Measurements from ENCODE around the gene TMEM60. TPM values are rescaled to one million over a fixed set of nuclear protein-coding genes. Genes with fewer than 3 reads are reported as not detected.
"Not testable (repeated sequence)": the region's sequence is repeated elsewhere in the genome, so short reads cannot be mapped to it uniquely, and the experiment has no call there.

The TMEM60 gene
- total and polyA plus RNA-seq, 4 donors: 4.9 to 16.7 (median 9.8) TPM

DNA sequence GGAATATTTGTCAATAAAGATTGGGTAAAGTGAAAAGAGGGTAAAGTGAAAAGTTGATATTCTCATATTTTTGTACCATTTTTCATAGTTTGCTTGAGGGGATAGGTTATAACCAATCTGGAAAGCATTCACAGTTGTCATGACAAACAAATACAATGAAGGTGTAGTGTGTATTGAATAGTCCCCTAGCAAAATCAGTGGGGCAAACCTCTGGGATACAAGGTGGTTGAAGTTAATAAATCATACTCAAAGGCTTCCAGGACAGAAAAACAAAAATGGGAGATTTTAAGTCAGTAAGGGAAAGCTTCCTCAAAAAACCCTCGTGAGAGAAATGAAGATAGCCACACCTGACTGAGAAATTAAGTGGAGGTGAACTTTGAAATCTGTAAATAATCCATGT is 39.7 kb upstream of the TMEM60 start:
- no peaks in the 10 kb centered on the region for H3K27me3 ChIP-seq (ENCODE audit: control insufficient read depth in 4 of 4, insufficient read depth in 4 of 4, low read length in 3 of 4)
- H3K36me3 ChIP-seq (ENCODE audit: control insufficient read depth in 4 of 4, insufficient read depth in 3 of 4, low read depth in 1 of 4, low read length in 3 of 4): no peaks in the 10 kb centered on the region
- WGBS: 25% methylated on average over 1 of the region's 1 CpG
- no peaks in the 10 kb centered on the region for H3K9me3 ChIP-seq (ENCODE audit: control insufficient read depth in 4 of 4, low read length in 3 of 4)
- no peak overlapping the region for H3K4me3 ChIP-seq (ENCODE audit: low read depth in 1 of 3, low read length in 3 of 3)
- H3K9ac ChIP-seq (ENCODE audit: low read depth in 1 of 2, low read length in 2 of 2): no peak overlapping the region
- no peak for DNase-seq (ENCODE audit: low spot score)
- peaks cover 0 to 13% (median 5%) of the 10 kb centered on the region in 4 donors for H3K4me1 ChIP-seq (ENCODE audit: control insufficient read depth in 4 of 4, insufficient read depth in 4 of 4, low read length in 3 of 4)
- no peak overlapping the region for H3K27ac ChIP-seq (ENCODE audit: low read depth in 1 of 2, low read length in 2 of 2)
- no peak for TF ChIP-seq YY1 (IDR thresholded peaks at IDR 0.05)
- TF ChIP-seq, protein P1, sequence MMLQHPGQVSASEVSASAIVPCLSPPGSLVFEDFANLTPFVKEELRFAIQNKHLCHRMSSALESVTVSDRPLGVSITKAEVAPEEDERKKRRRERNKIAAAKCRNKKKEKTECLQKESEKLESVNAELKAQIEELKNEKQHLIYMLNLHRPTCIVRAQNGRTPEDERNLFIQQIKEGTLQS (IDR thresholded peaks at IDR 0.05): no peak
- TF ChIP-seq, protein P2, sequence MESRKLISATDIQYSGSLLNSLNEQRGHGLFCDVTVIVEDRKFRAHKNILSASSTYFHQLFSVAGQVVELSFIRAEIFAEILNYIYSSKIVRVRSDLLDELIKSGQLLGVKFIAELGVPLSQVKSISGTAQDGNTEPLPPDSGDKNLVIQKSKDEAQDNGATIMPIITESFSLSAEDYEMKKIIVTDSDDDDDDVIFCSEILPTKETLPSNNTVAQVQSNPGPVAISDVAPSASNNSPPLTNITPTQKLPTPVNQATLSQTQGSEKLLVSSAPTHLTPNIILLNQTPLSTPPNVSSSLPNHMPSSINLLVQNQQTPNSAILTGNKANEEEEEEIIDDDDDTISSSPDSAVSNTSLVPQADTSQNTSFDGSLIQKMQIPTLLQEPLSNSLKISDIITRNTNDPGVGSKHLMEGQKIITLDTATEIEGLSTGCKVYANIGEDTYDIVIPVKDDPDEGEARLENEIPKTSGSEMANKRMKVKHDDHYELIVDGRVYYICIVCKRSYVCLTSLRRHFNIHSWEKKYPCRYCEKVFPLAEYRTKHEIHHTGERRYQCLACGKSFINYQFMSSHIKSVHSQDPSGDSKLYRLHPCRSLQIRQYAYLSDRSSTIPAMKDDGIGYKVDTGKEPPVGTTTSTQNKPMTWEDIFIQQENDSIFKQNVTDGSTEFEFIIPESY (IDR thresholded peaks at IDR 0.05): no peak
- no peak for TF ChIP-seq HNF4A (conservative IDR thresholded peaks at IDR 0.05)
- TF ChIP-seq GABPA (IDR thresholded peaks at IDR 0.05 in 1 of 2, conservative IDR thresholded peaks at IDR 0.05 in 1 of 2): no peak

GRCh38 chr7:77837275-77837674 is 39.0 kb upstream of the TMEM60 start:
- Histone ChIP-seq H3K9ac (ENCODE audit: low read depth in 1 of 2, low read length in 2 of 2) (no peak overlapping the region), H3K27ac (ENCODE audit: low read depth in 1 of 2, low read length in 2 of 2) (no peak overlapping the region), H3K27me3 (ENCODE audit: control insufficient read depth in 4 of 4, insufficient read depth in 4 of 4, low read length in 3 of 4) (no peaks in the 10 kb centered on the region), H3K36me3 (ENCODE audit: control insufficient read depth in 4 of 4, insufficient read depth in 3 of 4, low read depth in 1 of 4, low read length in 3 of 4) (no peaks in the 10 kb centered on the region), H3K4me1 (ENCODE audit: control insufficient read depth in 4 of 4, insufficient read depth in 4 of 4, low read length in 3 of 4) (peaks cover 0 to 13% (median 5%) of the 10 kb centered on the region in 4 donors), H3K4me3 (ENCODE audit: low read depth in 1 of 3, low read length in 3 of 3) (no peak overlapping the region), H3K9me3 (ENCODE audit: control insufficient read depth in 4 of 4, low read length in 3 of 4) (no peaks in the 10 kb centered on the region)
- TF ChIP-seq RXRA (IDR thresholded peaks at IDR 0.05) (no peak), HNF4G (IDR thresholded peaks at IDR 0.05) (no peak), FOXA1 (IDR thresholded peaks at IDR 0.05) (no peak), GABPA (IDR thresholded peaks at IDR 0.05 in 1 of 2, conservative IDR thresholded peaks at IDR 0.05 in 1 of 2) (no peak), FOXA2 (IDR thresholded peaks at IDR 0.05) (no peak)
- TF ChIP-seq, protein P3, sequence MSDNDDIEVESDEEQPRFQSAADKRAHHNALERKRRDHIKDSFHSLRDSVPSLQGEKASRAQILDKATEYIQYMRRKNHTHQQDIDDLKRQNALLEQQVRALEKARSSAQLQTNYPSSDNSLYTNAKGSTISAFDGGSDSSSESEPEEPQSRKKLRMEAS (IDR thresholded peaks at IDR 0.05): no peak
- TF ChIP-seq, protein P4, sequence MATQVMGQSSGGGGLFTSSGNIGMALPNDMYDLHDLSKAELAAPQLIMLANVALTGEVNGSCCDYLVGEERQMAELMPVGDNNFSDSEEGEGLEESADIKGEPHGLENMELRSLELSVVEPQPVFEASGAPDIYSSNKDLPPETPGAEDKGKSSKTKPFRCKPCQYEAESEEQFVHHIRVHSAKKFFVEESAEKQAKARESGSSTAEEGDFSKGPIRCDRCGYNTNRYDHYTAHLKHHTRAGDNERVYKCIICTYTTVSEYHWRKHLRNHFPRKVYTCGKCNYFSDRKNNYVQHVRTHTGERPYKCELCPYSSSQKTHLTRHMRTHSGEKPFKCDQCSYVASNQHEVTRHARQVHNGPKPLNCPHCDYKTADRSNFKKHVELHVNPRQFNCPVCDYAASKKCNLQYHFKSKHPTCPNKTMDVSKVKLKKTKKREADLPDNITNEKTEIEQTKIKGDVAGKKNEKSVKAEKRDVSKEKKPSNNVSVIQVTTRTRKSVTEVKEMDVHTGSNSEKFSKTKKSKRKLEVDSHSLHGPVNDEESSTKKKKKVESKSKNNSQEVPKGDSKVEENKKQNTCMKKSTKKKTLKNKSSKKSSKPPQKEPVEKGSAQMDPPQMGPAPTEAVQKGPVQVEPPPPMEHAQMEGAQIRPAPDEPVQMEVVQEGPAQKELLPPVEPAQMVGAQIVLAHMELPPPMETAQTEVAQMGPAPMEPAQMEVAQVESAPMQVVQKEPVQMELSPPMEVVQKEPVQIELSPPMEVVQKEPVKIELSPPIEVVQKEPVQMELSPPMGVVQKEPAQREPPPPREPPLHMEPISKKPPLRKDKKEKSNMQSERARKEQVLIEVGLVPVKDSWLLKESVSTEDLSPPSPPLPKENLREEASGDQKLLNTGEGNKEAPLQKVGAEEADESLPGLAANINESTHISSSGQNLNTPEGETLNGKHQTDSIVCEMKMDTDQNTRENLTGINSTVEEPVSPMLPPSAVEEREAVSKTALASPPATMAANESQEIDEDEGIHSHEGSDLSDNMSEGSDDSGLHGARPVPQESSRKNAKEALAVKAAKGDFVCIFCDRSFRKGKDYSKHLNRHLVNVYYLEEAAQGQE (IDR thresholded peaks at IDR 0.05): no peak
- 70% methylated on average over 2 of the region's 2 CpGs for WGBS
- no peak for DNase-seq (ENCODE audit: low spot score)

- not testable (repeated sequence) for H3K27me3 ChIP-seq (ENCODE audit: control insufficient read depth in 4 of 4, insufficient read depth in 4 of 4, low read length in 3 of 4); H3K4me3 ChIP-seq (ENCODE audit: low read depth in 1 of 3, low read length in 3 of 3); H3K36me3 ChIP-seq (ENCODE audit: control insufficient read depth in 4 of 4, insufficient read depth in 3 of 4, low read depth in 1 of 4, low read length in 3 of 4); DNase-seq (ENCODE audit: low spot score); H3K27ac ChIP-seq (ENCODE audit: low read depth in 1 of 2, low read length in 2 of 2); H3K9me3 ChIP-seq (ENCODE audit: control insufficient read depth in 4 of 4, low read length in 3 of 4); H3K9ac ChIP-seq (ENCODE audit: low read depth in 1 of 2, low read length in 2 of 2)
- peaks cover 0 to 13% (median 5%) of the 10 kb centered on the region in 4 donors for H3K4me1 ChIP-seq (ENCODE audit: control insufficient read depth in 4 of 4, insufficient read depth in 4 of 4, low read length in 3 of 4)
- WGBS: 97% methylated on average over 2 of the region's 2 CpGs
These were observed 38.2 kb upstream of the TMEM60 start for GRCh38 chr7:77836425-77836824.
